WI38 (cell line): ENCODE measurements around the gene TMEM131.
"Not testable (repeated sequence)": the region's sequence is repeated elsewhere in the genome, so short reads cannot be mapped to it uniquely, and the experiment has no call there.

ENCODE experiments used
- H3K4me3 ChIP-seq: 2 replicates; pipeline ENCODE4 v1.5.1; 2011; ENCODE audit warnings: low read depth, mild to moderate bottlenecking, control low read depth, low read length
- TF ChIP-seq, protein P1 (sequence below): IDR thresholded peaks from 2 replicates; pipeline ENCODE4 v1.5.1; 2012; ENCODE audit warnings: low read depth, mild to moderate bottlenecking, control low read depth, low read length

TMEM131 gene

DNA sequence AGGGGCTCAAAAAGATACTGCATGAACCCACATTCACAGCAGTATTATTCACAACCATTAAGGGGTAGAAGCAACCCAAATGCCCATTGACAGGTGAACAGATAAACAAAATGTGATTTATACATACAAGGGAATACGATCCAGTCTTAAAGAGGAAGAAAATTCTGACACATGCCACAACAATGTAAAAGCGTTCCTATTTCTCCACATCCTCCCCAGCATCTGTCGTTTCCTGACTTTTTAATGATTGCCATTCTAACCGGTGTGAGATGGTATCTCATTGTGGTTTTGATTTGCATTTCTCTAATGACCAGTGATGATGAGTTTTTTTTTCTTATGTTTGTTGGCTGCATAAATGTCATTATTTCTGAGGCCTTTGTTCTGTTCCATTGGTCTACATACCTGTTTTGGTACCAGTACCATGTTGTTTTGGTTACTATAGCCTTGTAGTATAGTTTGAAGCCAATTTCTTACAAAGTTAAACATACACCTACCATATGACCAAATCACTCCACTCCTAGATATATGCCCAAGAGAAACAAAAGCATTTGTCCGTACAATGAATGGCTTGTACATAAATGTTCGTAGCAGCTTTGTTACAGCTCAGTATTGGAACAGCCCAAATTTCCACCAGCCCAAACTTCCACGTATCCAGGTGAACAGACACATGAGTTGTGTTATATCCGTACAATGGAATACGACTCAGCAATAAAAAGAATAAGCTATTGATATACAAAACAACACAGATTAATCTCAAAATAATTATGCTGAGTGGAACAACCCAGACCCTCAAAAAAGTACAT is 85.1 kb downstream of the TMEM131 start:
- no peak overlapping the region for H3K4me3 ChIP-seq
- TF ChIP-seq, protein P1, sequence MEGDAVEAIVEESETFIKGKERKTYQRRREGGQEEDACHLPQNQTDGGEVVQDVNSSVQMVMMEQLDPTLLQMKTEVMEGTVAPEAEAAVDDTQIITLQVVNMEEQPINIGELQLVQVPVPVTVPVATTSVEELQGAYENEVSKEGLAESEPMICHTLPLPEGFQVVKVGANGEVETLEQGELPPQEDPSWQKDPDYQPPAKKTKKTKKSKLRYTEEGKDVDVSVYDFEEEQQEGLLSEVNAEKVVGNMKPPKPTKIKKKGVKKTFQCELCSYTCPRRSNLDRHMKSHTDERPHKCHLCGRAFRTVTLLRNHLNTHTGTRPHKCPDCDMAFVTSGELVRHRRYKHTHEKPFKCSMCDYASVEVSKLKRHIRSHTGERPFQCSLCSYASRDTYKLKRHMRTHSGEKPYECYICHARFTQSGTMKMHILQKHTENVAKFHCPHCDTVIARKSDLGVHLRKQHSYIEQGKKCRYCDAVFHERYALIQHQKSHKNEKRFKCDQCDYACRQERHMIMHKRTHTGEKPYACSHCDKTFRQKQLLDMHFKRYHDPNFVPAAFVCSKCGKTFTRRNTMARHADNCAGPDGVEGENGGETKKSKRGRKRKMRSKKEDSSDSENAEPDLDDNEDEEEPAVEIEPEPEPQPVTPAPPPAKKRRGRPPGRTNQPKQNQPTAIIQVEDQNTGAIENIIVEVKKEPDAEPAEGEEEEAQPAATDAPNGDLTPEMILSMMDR: no peak

DNA sequence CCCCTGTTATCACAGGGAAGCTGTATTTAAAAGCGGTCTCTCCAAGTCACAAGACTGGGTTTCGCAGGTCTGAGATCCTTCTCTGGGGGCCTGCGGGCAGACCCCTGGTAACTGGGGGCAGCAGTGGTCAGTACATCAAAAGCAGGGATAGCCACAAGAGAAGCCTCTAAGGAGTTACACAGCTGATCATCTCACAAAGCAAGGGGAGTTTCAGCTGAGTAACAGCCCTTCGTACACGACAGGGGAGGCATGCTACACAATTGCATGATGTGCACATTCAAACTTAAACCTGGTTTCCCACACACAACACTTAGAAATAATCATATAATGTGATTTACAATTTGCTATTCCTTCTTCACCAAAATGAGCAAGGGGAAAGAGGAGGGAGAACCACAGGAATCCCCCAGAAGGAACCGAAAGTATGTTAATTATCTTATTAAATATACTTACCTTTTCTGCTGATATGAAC is 87.5 kb downstream of the TMEM131 start:
- TF ChIP-seq, protein P1: no peak
- H3K4me3 ChIP-seq: no peak overlapping the region

DNA sequence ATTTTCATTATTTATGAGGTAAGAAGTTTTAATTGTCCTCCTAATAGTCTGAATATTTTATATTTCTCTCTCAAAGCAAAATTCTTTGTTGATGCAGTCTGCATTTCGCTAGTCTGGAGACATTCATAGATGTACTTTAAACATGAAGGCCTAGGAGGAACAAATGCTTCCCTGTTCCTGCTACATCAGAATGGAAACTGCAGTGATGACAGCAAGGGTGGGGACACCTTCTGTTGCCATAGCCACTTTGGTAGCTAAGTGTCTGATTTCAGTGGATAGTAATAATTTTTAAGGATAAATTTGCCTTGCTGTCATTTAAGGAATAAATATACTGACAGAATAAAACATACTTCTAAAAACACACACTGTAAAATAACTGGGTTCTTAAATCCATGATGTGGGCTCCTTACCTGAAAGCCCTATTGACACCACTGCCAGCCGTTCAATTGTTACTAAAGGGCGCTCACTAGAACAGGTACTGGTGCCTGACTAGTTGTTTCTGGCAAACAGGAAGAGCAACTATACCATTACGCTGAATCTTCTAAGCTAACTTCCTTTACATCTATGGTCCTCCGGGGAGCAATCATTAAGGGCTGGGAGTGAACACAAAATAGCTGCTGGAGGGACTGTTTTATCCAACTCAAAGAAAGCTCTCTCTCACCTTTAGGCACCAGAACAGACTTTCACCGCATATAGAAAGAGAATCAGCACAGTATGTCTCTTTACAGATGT is 88.2 kb downstream of the TMEM131 start:
- TF ChIP-seq, protein P1: no peak

DNA sequence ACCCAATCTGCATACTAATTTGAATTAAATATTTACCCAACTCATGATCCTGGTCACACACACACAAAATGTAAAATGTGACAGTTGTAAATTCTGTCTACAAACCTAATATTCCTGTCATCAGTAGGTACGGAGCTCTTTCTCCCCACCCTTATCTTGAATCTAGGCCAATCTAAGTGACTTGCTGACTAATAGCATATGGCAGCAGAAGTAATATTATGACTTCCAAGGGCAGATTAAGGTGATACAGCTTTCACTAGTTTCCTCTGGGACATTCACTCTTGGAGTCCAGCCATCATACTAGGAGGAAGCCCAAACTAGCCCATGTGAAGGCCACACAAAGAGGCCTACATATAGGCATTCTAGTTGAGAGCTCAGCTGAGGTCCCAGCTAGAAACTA is 89.4 kb downstream of the TMEM131 start:
- no peak overlapping the region for H3K4me3 ChIP-seq
- TF ChIP-seq, protein P1: no peak

More for the DNA sequence above, 88.2 kb downstream of the TMEM131 start:
- H3K4me3 ChIP-seq: no peak overlapping the region

DNA sequence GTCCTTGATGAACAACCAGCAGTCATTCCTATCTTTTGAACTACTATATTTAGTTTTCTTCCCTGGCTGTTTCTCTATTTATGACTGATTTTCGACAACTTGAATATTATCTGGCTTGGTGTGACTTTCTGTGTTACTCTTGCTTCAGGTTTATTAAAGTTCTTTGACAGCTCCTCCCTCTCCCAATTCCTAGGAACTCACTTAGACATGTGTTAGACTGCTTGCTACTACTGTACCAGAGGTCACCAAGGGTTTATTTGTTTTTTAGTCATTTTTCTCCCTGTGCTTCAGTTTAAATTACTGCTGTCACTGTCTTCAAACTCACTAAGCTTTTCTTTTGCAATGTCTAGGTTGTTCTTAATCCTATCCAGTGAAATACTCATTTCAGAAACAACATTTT is 90.5 kb downstream of the TMEM131 start:
- TF ChIP-seq, protein P1: no peak
- H3K4me3 ChIP-seq: no peak overlapping the region

DNA sequence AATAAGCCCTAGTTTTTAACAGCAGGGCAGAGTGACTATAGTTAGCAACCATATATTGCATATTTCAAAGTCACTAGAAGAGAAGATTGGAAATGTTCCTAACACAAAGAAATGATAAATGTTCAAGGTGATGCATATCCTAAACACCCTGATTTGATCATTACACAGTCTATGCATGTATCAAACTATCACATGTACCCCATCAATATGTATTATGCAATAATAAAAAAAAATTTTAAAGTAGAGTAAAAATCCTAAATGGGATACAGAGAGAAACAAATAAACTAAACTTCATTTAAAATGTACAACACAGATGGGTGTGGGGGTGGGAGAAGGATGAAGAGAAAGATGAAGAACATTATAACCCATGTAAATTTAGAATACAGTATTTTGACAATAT is 93.9 kb downstream of the TMEM131 start:
- TF ChIP-seq, protein P1: no peak
- H3K4me3 ChIP-seq: no peak overlapping the region

DNA sequence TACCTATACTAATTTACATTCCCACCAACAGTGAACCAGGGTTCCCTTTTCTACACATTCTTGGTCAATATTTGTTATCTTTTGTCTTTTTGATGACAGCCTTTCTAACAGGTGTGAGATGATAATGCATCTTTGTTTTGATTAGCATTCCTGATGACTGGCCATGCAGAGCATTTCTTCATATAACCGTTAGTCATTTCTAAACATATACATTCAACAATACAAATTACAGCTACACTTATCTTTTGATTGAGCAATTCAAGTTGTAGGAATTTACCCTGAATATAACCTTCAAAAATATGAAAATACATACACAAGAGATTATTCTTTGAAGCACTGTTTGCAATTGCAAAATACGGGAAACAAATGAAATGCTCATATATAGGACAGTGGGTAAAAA is 94.9 kb downstream of the TMEM131 start:
- TF ChIP-seq, protein P1: no peak
- H3K4me3 ChIP-seq: no peak overlapping the region

DNA sequence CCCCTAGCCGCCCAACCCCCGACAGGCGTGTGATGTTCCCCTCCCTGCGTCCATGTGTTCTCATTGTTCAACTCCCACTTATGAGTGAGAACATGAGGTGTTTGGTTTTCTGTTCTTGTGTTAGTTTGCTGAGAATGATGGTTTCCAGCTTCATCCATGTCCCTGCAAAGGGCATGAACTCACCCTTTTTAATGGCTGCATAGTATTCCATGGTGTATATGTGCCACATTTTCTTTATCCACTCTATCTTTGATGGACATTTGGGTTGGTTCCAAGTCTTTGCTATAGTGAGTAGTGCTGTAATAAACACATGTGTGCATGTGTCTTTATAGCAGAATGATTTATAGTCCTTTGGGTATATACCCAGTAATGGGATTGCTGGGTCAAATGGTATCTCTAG is 102.7 kb downstream of the TMEM131 start:
- not testable (repeated sequence) for H3K4me3 ChIP-seq
